GM12874 (cell line): ENCODE measurements around the gene CPTP.

Source experiments
- TF ChIP-seq, protein P1 (sequence below): IDR thresholded peaks from 2 replicates; pipeline ENCODE4 v1.5.1; 2011; ENCODE audit warnings: low read depth, mild to moderate bottlenecking, control low read depth, low read length, moderate library complexity; ENCODE audit not compliant: insufficient read depth

The CPTP gene

DNA sequence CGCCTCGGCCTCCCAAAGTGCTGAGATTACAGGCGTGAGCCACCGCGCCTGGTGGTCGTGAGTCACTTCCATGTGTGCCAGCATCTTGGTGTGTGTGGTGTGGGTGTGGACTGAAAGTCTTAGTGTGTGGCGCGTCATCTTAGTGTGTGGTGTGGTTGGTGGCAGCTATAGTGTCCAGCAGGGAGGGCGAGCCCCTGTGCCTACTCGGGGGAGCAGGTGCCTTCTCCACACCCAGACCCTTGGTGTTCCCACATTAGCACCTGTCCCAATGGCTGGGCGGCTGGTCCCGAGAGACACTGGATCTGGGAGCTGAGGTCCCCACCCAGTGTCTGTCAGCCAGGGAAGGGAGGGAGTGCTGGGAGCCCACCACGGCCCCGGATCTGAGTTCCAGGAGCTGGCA lies 41.6 kb upstream of the CPTP start:
- TF ChIP-seq, protein P1, sequence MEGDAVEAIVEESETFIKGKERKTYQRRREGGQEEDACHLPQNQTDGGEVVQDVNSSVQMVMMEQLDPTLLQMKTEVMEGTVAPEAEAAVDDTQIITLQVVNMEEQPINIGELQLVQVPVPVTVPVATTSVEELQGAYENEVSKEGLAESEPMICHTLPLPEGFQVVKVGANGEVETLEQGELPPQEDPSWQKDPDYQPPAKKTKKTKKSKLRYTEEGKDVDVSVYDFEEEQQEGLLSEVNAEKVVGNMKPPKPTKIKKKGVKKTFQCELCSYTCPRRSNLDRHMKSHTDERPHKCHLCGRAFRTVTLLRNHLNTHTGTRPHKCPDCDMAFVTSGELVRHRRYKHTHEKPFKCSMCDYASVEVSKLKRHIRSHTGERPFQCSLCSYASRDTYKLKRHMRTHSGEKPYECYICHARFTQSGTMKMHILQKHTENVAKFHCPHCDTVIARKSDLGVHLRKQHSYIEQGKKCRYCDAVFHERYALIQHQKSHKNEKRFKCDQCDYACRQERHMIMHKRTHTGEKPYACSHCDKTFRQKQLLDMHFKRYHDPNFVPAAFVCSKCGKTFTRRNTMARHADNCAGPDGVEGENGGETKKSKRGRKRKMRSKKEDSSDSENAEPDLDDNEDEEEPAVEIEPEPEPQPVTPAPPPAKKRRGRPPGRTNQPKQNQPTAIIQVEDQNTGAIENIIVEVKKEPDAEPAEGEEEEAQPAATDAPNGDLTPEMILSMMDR = no peak

DNA sequence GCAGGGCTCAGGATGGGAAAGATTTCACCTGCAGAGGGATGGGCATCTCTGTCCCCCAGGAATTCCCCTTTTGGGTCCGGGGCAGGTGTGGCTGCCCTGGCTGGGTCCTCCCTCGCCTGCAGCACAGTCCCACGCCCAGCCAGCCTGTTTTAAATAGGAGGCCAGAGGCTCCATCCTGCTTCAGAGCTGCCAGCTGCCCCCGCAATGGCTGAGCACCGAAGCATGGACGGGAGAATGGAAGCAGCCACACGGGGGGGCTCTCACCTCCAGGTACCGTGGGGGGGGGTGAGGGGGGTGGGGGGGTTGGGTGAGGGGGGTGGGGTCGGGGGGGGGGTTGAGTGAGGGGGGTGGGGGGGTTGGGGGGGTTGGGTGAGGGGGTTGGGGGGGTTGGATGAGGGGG lies 40.8 kb upstream of the CPTP start:
- TF ChIP-seq, protein P1 = 0 out of 2 replicates have a peak, but pooled peaks have one; percentile 16

DNA sequence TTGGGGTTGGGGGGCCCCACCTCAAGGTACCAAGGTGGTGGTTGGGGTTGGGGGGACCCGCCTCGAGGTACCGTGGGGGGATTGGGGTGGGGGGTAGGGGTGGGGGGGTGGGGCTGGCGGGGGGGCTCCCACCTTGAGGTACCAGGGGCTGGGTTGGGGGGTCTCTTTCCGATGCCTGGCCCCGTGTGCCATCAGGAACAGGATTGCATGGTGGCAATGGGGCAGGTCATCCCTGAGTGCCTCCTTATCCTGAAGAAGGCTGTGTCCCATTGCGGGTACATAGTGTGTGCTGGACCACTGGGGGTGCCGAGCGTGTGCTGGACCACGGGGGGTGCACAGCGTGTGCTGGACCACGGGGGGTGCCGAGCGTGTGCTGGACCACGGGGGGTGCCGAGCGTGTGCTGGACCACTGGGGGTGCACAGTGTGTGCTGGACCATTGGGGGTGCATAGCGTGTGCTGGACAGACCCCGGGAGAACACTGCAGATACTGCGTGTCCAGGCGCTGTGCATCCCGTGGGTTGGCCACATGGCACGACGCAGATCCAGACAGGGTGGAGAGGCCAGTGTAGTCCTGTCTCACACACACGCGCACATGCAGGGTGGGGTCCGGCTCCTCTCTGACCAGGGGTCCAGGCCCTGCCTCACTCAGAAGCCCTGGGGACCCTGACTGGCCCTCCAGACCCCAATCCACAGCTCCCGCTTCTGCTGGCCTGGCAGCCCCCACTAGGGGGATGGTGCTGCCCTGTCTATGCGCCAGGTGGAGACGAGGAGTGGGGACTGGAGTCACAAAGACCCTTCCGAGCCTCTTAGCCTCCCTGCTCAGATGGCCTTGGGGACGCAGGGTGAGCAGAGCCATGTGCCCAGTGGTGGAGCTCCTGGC lies 40.1 kb upstream of the CPTP start:
- TF ChIP-seq, protein P1 = no peak

DNA sequence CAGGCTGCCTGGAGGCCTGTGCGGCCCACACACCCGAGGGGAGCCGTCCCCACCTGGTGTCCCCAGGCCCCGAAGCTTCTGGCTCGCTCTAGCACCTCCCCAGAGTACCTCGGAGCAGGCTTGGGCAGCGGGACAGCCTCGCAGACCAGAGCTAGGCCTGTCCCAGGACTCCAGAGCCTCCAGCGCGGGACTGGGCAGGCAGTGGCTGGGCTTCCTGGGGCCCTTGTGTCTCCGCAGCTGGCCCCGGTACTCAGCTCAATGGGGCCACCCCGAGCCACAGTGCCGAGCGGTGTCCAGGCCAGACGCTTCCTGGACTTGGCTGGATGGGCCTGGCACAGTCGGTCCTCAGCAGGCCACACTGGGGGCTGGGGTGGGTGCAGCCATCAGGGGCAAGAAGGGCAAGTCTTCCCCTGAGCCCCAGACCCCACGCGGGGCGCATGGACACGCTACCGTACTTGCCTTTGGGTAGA lies 39.5 kb upstream of the CPTP start:
- TF ChIP-seq, protein P1 = no peak

DNA sequence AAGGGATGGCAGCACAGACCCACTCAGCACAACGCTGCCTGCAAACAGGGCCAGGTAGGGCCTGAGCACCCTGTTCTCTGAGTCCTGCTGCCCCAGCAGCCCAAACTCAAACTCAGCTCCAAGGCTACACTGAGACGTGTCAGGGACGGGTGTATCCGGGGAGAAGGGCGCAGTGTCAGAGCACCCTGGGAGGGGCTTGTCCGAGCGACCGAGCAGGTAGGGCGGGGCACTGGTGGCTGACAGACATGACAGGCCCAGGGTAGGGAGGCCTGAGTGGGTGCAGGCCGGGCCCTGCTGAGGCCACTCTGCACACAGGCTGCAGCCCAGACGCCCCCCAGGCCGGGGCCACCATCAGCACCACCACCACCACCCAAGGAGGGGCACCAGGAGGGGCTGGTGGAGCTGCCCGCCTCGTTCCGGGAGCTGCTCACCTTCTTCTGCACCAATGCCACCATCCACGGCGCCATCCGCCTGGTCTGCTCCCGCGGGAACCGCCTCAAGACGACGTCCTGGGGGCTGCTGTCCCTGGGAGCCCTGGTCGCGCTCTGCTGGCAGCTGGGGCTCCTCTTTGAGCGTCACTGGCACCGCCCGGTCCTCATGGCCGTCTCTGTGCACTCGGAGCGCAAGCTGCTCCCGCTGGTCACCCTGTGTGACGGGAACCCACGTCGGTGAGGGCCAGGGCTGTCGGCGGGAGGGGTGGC lies 38.8 kb upstream of the CPTP start:
- TF ChIP-seq, protein P1 = no peak

DNA sequence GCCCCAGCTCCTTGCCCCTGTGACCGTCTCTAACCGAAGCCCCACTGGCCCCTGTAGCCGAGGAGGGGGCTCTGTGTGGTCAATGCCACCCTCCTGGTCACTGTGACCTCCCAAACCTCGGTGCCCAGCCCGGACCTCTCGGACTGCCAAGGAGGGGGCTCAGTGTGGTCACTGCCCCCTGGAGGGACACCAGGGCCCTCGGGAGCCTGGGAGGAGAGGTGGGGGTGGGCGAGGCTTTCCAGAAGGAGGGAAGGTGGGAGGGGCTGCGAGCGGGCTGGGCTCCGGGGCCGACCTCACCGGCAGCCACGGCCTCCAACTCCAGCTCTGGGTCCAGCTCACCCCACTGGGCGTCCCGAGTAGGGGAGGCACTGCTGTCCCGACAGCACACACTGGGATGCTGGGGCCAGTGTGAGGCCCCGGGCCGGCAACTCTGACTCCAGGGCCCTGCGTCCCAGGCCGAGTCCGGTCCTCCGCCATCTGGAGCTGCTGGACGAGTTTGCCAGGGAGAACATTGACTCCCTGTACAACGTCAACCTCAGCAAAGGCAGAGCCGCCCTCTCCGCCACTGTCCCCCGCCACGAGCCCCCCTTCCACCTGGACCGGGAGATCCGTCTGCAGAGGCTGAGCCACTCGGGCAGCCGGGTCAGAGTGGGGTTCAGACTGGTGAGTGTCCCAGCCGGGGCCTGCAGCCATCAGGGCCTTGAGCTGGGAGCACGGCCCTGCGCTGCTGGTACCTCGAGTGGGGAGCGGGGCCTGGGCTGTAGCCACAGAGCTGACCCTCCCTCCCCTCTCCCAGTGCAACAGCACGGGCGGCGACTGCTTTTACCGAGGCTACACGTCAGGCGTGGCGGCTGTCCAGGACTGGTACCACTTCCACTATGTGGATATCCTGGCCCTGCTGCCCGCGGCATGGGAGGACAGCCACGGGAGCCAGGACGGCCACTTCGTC lies 38.0 kb upstream of the CPTP start:
- TF ChIP-seq, protein P1 = no peak
